ENCODE results near the gene GINS3. TPM values are rescaled to one million over a fixed set of nuclear protein-coding genes. Genes with fewer than 3 reads are reported as not detected.

GINS3 gene
- total and polyA plus RNA-seq, 10 donors, result 3.3 to 9.4 (median 6.5) TPM

GRCh38 chr16:58428621-58429542 lies 36.6 kb downstream of the GINS3 start:
- intact Hi-C loops (cut with DNase I; ENCODE audit: low total_unique reads), result no loop called here
- peaks cover 0 to 23% (median 15%) of the 10 kb centered on the region in 6 donors for H3K4me1 ChIP-seq
- no peak overlapping the region for H3K4me3 ChIP-seq
- 79 to 85% (median 84%) methylated on average over 11 of the region's 11 CpGs for WGBS, 5 donors
- H3K27me3 ChIP-seq (replicated peaks in 1 of 7), result no peaks in the 10 kb centered on the region
- H3K36me3 ChIP-seq, result no peaks in the 10 kb centered on the region
- no peaks in the 10 kb centered on the region for H3K9me3 ChIP-seq
- no peak overlapping the region for H3K27ac ChIP-seq
- DNase-seq, result no peak
- TF ChIP-seq CTCF (IDR thresholded peaks at IDR 0.05 in 8 of 11, conservative IDR thresholded peaks at IDR 0.05 in 3 of 11) (no peak), POLR2AphosphoS5 (IDR thresholded peaks at IDR 0.05) (no peak), POLR2A (IDR thresholded peaks at IDR 0.05) (no peak)

GRCh38 chr16:58430718-58431117 lies 38.4 kb downstream of the GINS3 start:
- H3K4me3 ChIP-seq, result no peak overlapping the region
- TF ChIP-seq POLR2A (IDR thresholded peaks at IDR 0.05), result no peak
- TF ChIP-seq CTCF (IDR thresholded peaks at IDR 0.05 in 8 of 11, conservative IDR thresholded peaks at IDR 0.05 in 3 of 11), result no peak
- no peak for TF ChIP-seq POLR2AphosphoS5 (IDR thresholded peaks at IDR 0.05)
- H3K4me1 ChIP-seq, result peaks cover 0 to 17% (median 11%) of the 10 kb centered on the region in 6 donors
- no peaks in the 10 kb centered on the region for H3K9me3 ChIP-seq
- intact Hi-C loops (cut with DNase I; ENCODE audit: low total_unique reads), result no loop called here
- H3K27ac ChIP-seq, result no peak overlapping the region
- no peaks in the 10 kb centered on the region for H3K36me3 ChIP-seq
- no peaks in the 10 kb centered on the region for H3K27me3 ChIP-seq (replicated peaks in 1 of 7)
- no peak for DNase-seq
- WGBS, 5 donors, result 90 to 94% (median 91%) methylated on average over 6 of the region's 6 CpGs

- WGBS, 5 donors, result 38 to 61% (median 58%) methylated on average over 3 to 4 of the region's 4 CpGs
- Histone ChIP-seq H3K4me1 (no peaks in the 10 kb centered on the region), H3K27me3 (replicated peaks in 1 of 7) (no peaks in the 10 kb centered on the region), H3K27ac (no peak overlapping the region), H3K36me3 (no peaks in the 10 kb centered on the region), H3K9me3 (peaks cover 0 to 9% (median 3%) of the 10 kb centered on the region in 8 donors), H3K4me3 (no peak overlapping the region)
- intact Hi-C loops (cut with DNase I; ENCODE audit: low total_unique reads), result no loop called here
- no peak for DNase-seq
- TF ChIP-seq POLR2AphosphoS5 (IDR thresholded peaks at IDR 0.05) (no peak), CTCF (IDR thresholded peaks at IDR 0.05 in 8 of 11, conservative IDR thresholded peaks at IDR 0.05 in 3 of 11) (no peak), POLR2A (IDR thresholded peaks at IDR 0.05) (no peak)
Measured at GRCh38 chr16:58433569-58433951, 41.3 kb downstream of the GINS3 start.

GRCh38 chr16:58435779-58436178 lies 43.5 kb downstream of the GINS3 start:
- Histone ChIP-seq H3K36me3 (no peaks in the 10 kb centered on the region), H3K9me3 (peaks cover 0 to 9% (median 3%) of the 10 kb centered on the region in 8 donors), H3K4me3 (no peak overlapping the region), H3K27ac (no peak overlapping the region), H3K27me3 (replicated peaks in 1 of 7) (no peaks in the 10 kb centered on the region), H3K4me1 (no peaks in the 10 kb centered on the region)
- no peak for TF ChIP-seq CTCF (IDR thresholded peaks at IDR 0.05 in 8 of 11, conservative IDR thresholded peaks at IDR 0.05 in 3 of 11)
- no peak for TF ChIP-seq POLR2AphosphoS5 (IDR thresholded peaks at IDR 0.05)
- no peak for TF ChIP-seq POLR2A (IDR thresholded peaks at IDR 0.05)
- DNase-seq, result no peak
- intact Hi-C loops (cut with DNase I; ENCODE audit: low total_unique reads), result no loop called here
- 69 to 90% (median 86%) methylated on average over 2 of the region's 2 CpGs for WGBS, 5 donors

All from spleen (tissue), 11 donors.